ENCODE measurements around the gene KREMEN2. TPM values are rescaled to one million over a fixed set of nuclear protein-coding genes. Genes with fewer than 3 reads are reported as not detected.

KREMEN2 gene
- total and polyA plus RNA-seq, 9 of the 15 experiments (the other 6 are each of a cell fraction or from before 2014, with no cell fraction given) = 0.04 to 7.7 (median 1.5) TPM; not detected in 1

DNA sequence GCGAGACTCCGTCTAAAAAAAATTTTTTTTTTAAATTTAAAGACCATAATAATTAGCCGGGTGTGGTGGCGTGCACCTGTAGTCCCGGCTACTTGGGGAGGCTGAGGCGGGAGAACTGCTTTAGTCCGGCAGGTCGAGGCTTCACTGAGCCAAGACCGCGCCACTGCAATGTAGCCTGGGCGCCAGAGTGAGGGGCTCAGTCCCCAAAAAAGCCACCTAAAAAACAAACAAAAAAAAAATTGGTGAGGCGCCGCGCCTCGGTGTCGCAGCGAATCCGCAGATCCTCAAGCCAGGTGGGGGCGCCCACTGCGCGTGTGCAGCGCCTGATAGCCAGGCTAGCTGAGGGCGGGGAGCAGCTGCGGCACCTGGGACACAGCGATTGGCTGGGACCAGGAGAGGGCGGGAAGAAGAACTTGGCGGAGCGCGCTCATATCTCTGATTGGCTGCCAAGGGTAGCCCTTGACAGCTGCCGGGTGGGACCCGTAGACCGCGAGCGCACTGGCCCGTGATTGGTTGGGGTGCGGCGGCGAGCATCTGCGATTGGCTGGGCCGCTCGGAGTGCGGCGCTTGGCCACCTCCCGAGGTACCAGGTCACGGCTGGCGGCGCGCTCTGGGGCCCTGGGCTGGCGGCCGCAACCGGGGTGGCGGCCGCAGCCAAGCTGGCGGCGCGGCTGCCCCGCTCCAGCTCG, 39.7 kb downstream of the KREMEN2 start (continued):
- TF ChIP-seq, protein P1, sequence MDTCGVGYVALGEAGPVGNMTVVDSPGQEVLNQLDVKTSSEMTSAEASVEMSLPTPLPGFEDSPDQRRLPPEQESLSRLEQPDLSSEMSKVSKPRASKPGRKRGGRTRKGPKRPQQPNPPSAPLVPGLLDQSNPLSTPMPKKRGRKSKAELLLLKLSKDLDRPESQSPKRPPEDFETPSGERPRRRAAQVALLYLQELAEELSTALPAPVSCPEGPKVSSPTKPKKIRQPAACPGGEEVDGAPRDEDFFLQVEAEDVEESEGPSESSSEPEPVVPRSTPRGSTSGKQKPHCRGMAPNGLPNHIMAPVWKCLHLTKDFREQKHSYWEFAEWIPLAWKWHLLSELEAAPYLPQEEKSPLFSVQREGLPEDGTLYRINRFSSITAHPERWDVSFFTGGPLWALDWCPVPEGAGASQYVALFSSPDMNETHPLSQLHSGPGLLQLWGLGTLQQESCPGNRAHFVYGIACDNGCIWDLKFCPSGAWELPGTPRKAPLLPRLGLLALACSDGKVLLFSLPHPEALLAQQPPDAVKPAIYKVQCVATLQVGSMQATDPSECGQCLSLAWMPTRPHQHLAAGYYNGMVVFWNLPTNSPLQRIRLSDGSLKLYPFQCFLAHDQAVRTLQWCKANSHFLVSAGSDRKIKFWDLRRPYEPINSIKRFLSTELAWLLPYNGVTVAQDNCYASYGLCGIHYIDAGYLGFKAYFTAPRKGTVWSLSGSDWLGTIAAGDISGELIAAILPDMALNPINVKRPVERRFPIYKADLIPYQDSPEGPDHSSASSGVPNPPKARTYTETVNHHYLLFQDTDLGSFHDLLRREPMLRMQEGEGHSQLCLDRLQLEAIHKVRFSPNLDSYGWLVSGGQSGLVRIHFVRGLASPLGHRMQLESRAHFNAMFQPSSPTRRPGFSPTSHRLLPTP (IDR thresholded peaks at IDR 0.05; ENCODE audit: borderline replicate concordance, extremely low read depth, insufficient read length) = no peak
- TF ChIP-seq RBM25 (IDR thresholded peaks at IDR 0.05; ENCODE audit: low read depth, low read length, severe bottlenecking) (peak; percentile 100), BHLHE40 (IDR thresholded peaks at IDR 0.05; ENCODE audit: low read length) (peak; percentile 68), ARID2 (IDR thresholded peaks at IDR 0.05) (peak; percentile 83), PTRF (tag; IDR thresholded peaks at IDR 0.05) (no peak), SP1 (CRISPR knock-in tag; IDR thresholded peaks at IDR 0.05) (peak; percentile 88), ATF1 (CRISPR knock-in tag; IDR thresholded peaks at IDR 0.05) (no peak), ATF1 (tag; IDR thresholded peaks at IDR 0.05) (peak; percentile 83), ESRRA (IDR thresholded peaks at IDR 0.05; ENCODE audit: borderline replicate concordance, low read depth) (peak; percentile 81; the same call in 1 of the 2 replicates)
- TF ChIP-seq, protein P2, sequence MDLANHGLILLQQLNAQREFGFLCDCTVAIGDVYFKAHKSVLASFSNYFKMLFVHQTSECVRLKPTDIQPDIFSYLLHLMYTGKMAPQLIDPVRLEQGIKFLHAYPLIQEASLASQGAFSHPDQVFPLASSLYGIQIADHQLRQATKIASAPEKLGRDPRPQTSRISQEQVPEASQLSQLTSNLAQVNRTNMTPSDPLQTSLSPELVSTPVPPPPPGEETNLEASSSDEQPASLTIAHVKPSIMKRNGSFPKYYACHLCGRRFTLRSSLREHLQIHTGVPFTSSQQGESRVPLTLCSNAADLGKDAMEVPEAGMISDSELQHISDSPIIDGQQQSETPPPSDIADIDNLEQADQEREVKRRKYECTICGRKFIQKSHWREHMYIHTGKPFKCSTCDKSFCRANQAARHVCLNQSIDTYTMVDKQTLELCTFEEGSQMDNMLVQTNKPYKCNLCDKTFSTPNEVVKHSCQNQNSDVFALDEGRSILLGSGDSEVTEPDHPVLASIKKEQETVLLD (IDR thresholded peaks at IDR 0.05) = peak; percentile 74; the same call in 1 of the 2 replicates
- TF ChIP-seq, protein P3, sequence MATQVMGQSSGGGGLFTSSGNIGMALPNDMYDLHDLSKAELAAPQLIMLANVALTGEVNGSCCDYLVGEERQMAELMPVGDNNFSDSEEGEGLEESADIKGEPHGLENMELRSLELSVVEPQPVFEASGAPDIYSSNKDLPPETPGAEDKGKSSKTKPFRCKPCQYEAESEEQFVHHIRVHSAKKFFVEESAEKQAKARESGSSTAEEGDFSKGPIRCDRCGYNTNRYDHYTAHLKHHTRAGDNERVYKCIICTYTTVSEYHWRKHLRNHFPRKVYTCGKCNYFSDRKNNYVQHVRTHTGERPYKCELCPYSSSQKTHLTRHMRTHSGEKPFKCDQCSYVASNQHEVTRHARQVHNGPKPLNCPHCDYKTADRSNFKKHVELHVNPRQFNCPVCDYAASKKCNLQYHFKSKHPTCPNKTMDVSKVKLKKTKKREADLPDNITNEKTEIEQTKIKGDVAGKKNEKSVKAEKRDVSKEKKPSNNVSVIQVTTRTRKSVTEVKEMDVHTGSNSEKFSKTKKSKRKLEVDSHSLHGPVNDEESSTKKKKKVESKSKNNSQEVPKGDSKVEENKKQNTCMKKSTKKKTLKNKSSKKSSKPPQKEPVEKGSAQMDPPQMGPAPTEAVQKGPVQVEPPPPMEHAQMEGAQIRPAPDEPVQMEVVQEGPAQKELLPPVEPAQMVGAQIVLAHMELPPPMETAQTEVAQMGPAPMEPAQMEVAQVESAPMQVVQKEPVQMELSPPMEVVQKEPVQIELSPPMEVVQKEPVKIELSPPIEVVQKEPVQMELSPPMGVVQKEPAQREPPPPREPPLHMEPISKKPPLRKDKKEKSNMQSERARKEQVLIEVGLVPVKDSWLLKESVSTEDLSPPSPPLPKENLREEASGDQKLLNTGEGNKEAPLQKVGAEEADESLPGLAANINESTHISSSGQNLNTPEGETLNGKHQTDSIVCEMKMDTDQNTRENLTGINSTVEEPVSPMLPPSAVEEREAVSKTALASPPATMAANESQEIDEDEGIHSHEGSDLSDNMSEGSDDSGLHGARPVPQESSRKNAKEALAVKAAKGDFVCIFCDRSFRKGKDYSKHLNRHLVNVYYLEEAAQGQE (IDR thresholded peaks at IDR 0.05; ENCODE audit: borderline replicate concordance) = peak; percentile 94
- TF ChIP-seq, protein P3 (CRISPR knock-in tag; IDR thresholded peaks at IDR 0.05; ENCODE audit: low read depth) = no peak
- TF ChIP-seq, protein P4, sequence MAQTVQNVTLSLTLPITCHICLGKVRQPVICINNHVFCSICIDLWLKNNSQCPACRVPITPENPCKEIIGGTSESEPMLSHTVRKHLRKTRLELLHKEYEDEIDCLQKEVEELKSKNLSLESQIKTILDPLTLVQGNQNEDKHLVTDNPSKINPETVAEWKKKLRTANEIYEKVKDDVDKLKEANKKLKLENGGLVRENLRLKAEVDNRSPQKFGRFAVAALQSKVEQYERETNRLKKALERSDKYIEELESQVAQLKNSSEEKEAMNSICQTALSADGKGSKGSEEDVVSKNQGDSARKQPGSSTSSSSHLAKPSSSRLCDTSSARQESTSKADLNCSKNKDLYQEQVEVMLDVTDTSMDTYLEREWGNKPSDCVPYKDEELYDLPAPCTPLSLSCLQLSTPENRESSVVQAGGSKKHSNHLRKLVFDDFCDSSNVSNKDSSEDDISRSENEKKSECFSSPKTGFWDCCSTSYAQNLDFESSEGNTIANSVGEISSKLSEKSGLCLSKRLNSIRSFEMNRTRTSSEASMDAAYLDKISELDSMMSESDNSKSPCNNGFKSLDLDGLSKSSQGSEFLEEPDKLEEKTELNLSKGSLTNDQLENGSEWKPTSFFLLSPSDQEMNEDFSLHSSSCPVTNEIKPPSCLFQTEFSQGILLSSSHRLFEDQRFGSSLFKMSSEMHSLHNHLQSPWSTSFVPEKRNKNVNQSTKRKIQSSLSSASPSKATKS (CRISPR knock-in tag; IDR thresholded peaks at IDR 0.05) = no peak

Measured in K562 (cell line).